ENCODE measurements around the gene C11orf68. TPM values are rescaled to one million over a fixed set of nuclear protein-coding genes. Genes with fewer than 3 reads are reported as not detected.

C11orf68 gene
- total RNA-seq, 2 experiments from 2014 or later: 15.2 to 18.2 TPM

- ChIA-PET POLR2A (interaction anchor here (0.8 to 4.0 kb wide), 4 partner anchors 11 to 19 kb away, joined by 3 to 25 read pairs (median 11); partner anchors contain the start of genes CCDC85B, CFL1 and MUS81), CTCF (interaction anchor here (1.0 to 5.2 kb wide), 6 partner anchors 11 to 160 kb away, joined by 3 to 44 read pairs (median 6); partner anchors contain the start of genes CCDC85B, KAT5 and MUS81)
Observed at GRCh38 chr11:65871811-65872548, 46.9 kb downstream of the C11orf68 start.

- CTCF ChIA-PET: interaction anchor here (1.0 to 5.2 kb wide), 6 partner anchors 10 to 159 kb away, joined by 3 to 44 read pairs (median 6); partner anchors contain the start of genes CCDC85B, KAT5 and MUS81
- POLR2A ChIA-PET: interaction anchor here (0.8 to 4.0 kb wide), 6 partner anchors 9 to 20 kb away, joined by 3 to 25 read pairs (median 10); partner anchors contain the start of genes CCDC85B, CFL1 and MUS81
Observed at GRCh38 chr11:65870706-65871681, 47.9 kb downstream of the C11orf68 start.

- ChIA-PET POLR2A (interaction anchor here (1.2 to 4.0 kb wide), 3 partner anchors 8 to 15 kb away, joined by 3 to 25 read pairs (median 18); partner anchors contain the start of gene MUS81), CTCF (interaction anchor here (2.0 to 5.2 kb wide), 3 partner anchors 10 to 20 kb away, joined by 7 to 44 read pairs (median 39); partner anchors contain the start of genes CCDC85B and MUS81)
Observed at GRCh38 chr11:65870307-65870658, 48.6 kb downstream of the C11orf68 start.

DNA sequence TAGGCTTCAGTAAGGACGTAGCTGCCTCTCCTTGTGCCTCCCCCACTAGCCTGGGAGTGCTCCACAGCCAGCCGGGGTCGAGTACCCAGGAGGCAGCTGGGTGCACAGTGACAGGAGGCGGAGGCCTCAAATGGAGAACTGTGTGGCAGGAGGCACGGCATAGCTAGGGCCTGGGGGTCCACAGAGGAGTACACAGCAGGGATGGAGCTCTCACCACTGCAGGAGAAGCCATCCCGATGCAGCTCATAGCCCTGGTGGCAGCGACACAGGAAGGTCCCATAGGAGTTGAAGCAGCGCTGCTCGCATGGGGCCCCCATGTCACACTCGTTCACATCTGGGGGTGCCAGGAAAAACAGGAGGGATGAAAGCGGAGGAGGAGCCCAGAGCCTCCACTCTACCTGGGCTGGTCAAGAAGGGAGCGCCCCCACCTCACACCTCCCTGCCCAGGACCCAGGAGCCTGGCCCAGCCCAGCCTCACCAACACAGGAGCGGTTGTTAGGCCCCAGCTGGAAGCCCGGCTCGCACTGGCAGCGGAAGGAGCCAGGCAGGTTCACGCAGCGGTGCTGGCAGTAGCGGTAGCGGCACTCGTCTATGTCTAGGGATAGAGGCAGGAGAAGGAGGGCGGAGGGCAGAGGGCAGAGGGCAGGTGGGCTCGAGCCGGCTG, 49.1 kb downstream of the C11orf68 start:
- ChIA-PET CTCF (interaction anchor here (0.6 to 5.2 kb wide), 4 partner anchors 9 to 21 kb away, joined by 3 to 44 read pairs (median 23); partner anchors contain the start of genes CCDC85B, FIBP and MUS81), POLR2A (interaction anchor here (0.8 to 4.0 kb wide), 3 partner anchors 10 to 15 kb away, joined by 3 to 25 read pairs (median 18); partner anchors contain the start of gene MUS81)

DNA sequence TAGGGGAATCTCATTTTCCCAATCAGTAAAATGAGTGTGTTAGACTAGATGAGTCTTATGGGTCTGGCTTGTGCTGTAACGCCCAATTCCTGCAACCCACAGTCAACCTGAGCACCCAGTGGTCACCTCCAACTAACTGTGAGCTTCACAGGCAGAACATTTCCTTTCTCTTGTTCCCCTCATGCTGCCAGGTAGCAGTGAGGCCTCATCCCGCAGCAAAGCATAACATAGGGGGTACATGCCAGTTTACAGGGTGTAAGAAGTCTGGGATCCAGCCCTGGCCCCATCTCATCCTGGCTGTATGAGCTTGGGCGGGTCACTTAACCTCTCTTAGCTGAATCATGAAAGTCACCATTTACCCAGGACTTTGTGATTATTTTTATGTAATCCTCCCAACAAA, 50.0 kb downstream of the C11orf68 start:
- ChIA-PET CTCF (interaction anchor here (0.6 to 5.2 kb wide), 4 partner anchors 8 to 21 kb away, joined by 3 to 44 read pairs (median 22); partner anchors contain the start of genes CCDC85B, FIBP and MUS81), POLR2A (interaction anchor here (0.8 to 4.0 kb wide), 3 partner anchors 9 to 16 kb away, joined by 3 to 25 read pairs (median 18); partner anchors contain the start of gene MUS81)

DNA sequence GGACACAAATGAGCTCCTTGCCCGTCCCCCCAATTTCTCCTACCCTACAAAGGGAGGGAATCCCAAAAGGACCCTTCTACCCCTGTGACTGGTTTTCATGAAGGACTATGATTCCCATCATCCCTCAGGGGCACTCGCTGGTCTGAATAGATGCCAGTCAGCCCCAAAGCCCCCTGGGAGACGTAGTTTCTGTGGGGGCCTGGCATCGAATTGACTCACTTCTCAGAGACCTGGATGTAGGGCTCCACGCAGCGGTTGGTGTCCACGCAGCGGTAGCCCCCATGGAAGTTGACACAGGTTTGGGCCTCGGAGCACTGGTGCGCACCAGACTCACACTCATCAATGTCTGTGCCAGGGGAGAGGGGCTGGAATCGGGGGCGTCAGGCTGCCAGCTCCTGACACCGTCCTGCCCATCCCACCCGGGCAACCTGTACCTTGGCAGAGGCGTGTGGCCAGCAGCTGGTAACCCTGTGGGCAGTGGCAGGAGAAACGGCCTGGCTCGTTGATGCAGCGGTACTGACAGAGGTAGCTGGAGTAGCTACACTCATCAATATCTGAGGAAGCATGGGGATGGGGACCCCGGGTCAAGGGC, 50.7 kb downstream of the C11orf68 start:
- ChIA-PET CTCF (interaction anchor here (1.6 to 5.2 kb wide), 2 partner anchors 17 to 22 kb away, joined by 6 to 39 read pairs; partner anchors contain the start of gene CCDC85B), POLR2A (interaction anchor here (2.9 to 4.0 kb wide), 2 partner anchors 8 to 17 kb away, joined by 18 to 25 read pairs; partner anchors contain the start of gene MUS81)

GRCh38 chr11:65867284-65868071, 51.4 kb downstream of the C11orf68 start:
- POLR2A ChIA-PET: interaction anchor here (0.6 to 2.9 kb wide), 3 partner anchors 7 to 301 kb away, joined by 5 to 18 read pairs (median 7); partner anchors contain the start of gene MUS81

More at GRCh38 chr11:65867284-65868071, 51.4 kb downstream of the C11orf68 start:
- CTCF ChIA-PET: interaction anchor here (1.4 to 5.2 kb wide), 4 partner anchors 17 to 88 kb away, joined by 4 to 39 read pairs (median 6); partner anchors contain the start of genes CCDC85B and FIBP

Other genes with a start within 250 kb of the C11orf68 start
- gene KAT5, start 206.8 kb downstream of the C11orf68 start, total RNA-seq: 10 to 100 TPM; 64.8 to 72.7 TPM
- gene RNASEH2C, start 198.3 kb downstream of the C11orf68 start, total RNA-seq: 100 to 1,000 TPM; 116 to 130 TPM
- 10 to 100 TPM; 19.1 to 19.7 TPM for gene AP5B1, start 138.1 kb downstream of the C11orf68 start, total RNA-seq
- gene OVOL1, start 132.0 kb downstream of the C11orf68 start, total RNA-seq: not detected
- 1 to 10 TPM; 3.0 to 3.3 TPM for gene SNX32, start 85.1 kb downstream of the C11orf68 start, total RNA-seq
- 1,000 to 10,000 TPM; 1,167 to 1,207 TPM for gene CFL1, start 60.9 kb downstream of the C11orf68 start, total RNA-seq
- gene MUS81, start 58.6 kb downstream of the C11orf68 start, total RNA-seq: 10 to 100 TPM; 82.0 to 82.9 TPM
- gene EFEMP2, start 46.3 kb downstream of the C11orf68 start, total RNA-seq: 1 to 10 TPM; 3.7 to 5.7 TPM
- gene CTSW, start 39.2 kb downstream of the C11orf68 start, total RNA-seq: 10 to 100 TPM; 48.9 to 51.7 TPM
- gene FIBP, start 30.6 kb downstream of the C11orf68 start, total RNA-seq: 100 to 1,000 TPM; 119 to 132 TPM
- gene CCDC85B, start 28.4 kb downstream of the C11orf68 start, total RNA-seq: 10 to 100 TPM; 77.7 to 81.8 TPM
- 10 to 100 TPM; 23.0 to 24.7 TPM for gene FOSL1, start 18.7 kb downstream of the C11orf68 start, total RNA-seq
- 100 to 1,000 TPM in 1 of 2 experiments, 10 to 100 TPM in 1; 99.6 to 102 TPM for gene DRAP1, start 364 bp upstream of the C11orf68 start, total RNA-seq
- gene TSGA10IP, start 26.4 kb upstream of the C11orf68 start, total RNA-seq: not detected
- gene SART1, start 42.7 kb upstream of the C11orf68 start, total RNA-seq: 10 to 100 TPM; 65.4 to 70.1 TPM
- gene EIF1AD, start 83.1 kb upstream of the C11orf68 start, total RNA-seq: 10 to 100 TPM; 73.9 to 80.6 TPM
- 100 to 1,000 TPM; 243 to 253 TPM for gene BANF1, start 83.4 kb upstream of the C11orf68 start, total RNA-seq
- gene CST6, start 92.9 kb upstream of the C11orf68 start, total RNA-seq: not detected
- gene CATSPER1, start 107.4 kb upstream of the C11orf68 start, total RNA-seq: not detected
- under 1 TPM; 0.15 to 0.17 TPM for gene GAL3ST3, start 130.1 kb upstream of the C11orf68 start, total RNA-seq
- 100 to 1,000 TPM; 259 to 261 TPM for gene SF3B2, start 133.3 kb upstream of the C11orf68 start, total RNA-seq
- gene PACS1, start 151.2 kb upstream of the C11orf68 start, total RNA-seq: 10 to 100 TPM; 59.5 to 62.7 TPM